ENCODE results near the gene GPATCH8. TPM values are rescaled to one million over a fixed set of nuclear protein-coding genes. Genes with fewer than 3 reads are reported as not detected.

Gene GPATCH8
- total RNA-seq, 1 donor from 2014 or later, result 16.6 TPM

- Histone ChIP-seq H3K27me3 (ENCODE audit: low read depth) (peaks cover 9% of the 10 kb centered on the region), H3K27ac (replicated peaks) (no peak overlapping the region), H3K4me1 (peaks cover 21% of the 10 kb centered on the region), H3K36me3 (no peaks in the 10 kb centered on the region), H3K4me3 (no peak overlapping the region), H3K9me3 (replicated peaks) (no peaks in the 10 kb centered on the region)
- intact Hi-C loops (cut with micrococcal nuclease), result no loop called here
- DNase-seq, result no peak
- no peak for TF ChIP-seq CTCF (IDR thresholded peaks at IDR 0.05; ENCODE audit: borderline replicate concordance)
Observed at GRCh38 chr17:44358066-44358465, 145.1 kb downstream of the GPATCH8 start.

GRCh38 chr17:44356241-44356640, 147.0 kb downstream of the GPATCH8 start:
- DNase-seq, result no peak
- no peaks in the 10 kb centered on the region for H3K27me3 ChIP-seq (ENCODE audit: low read depth)

GRCh38 chr17:44355642-44356099, 147.5 kb downstream of the GPATCH8 start:
- no peak for TF ChIP-seq CTCF (IDR thresholded peaks at IDR 0.05; ENCODE audit: borderline replicate concordance)
- DNase-seq, result no peak
- Histone ChIP-seq H3K27ac (replicated peaks) (no peak overlapping the region), H3K36me3 (peaks cover 23% of the 10 kb centered on the region), H3K27me3 (ENCODE audit: low read depth) (no peaks in the 10 kb centered on the region), H3K9me3 (replicated peaks) (no peaks in the 10 kb centered on the region), H3K4me3 (no peak overlapping the region), H3K4me1 (no peaks in the 10 kb centered on the region)
- intact Hi-C loops (cut with micrococcal nuclease), result no loop called here

More at GRCh38 chr17:44356241-44356640, 147.0 kb downstream of the GPATCH8 start:
- intact Hi-C loops (cut with micrococcal nuclease), result no loop called here
- H3K4me3 ChIP-seq, result no peak overlapping the region
- H3K36me3 ChIP-seq, result peaks cover 18% of the 10 kb centered on the region
- TF ChIP-seq CTCF (IDR thresholded peaks at IDR 0.05; ENCODE audit: borderline replicate concordance), result no peak
- H3K9me3 ChIP-seq (replicated peaks), result no peaks in the 10 kb centered on the region
- H3K4me1 ChIP-seq, result peaks cover 5% of the 10 kb centered on the region
- H3K27ac ChIP-seq (replicated peaks), result no peak overlapping the region

- Histone ChIP-seq H3K4me3 (peak overlapping the region; percentile 62), H3K27me3 (ENCODE audit: low read depth) (no peaks in the 10 kb centered on the region), H3K27ac (replicated peaks) (no peak overlapping the region), H3K9me3 (replicated peaks) (no peaks in the 10 kb centered on the region), H3K4me1 (no peaks in the 10 kb centered on the region), H3K36me3 (peaks cover 29% of the 10 kb centered on the region)
- intact Hi-C loops (cut with micrococcal nuclease), result no loop called here
- DNase-seq, result peak; percentile 60
- peak; percentile 55 for TF ChIP-seq CTCF (IDR thresholded peaks at IDR 0.05; ENCODE audit: borderline replicate concordance)
Observed at GRCh38 chr17:44354582-44355561, 148.3 kb downstream of the GPATCH8 start.

- no peaks in the 10 kb centered on the region for H3K9me3 ChIP-seq (replicated peaks)
- H3K27me3 ChIP-seq (ENCODE audit: low read depth), result no peaks in the 10 kb centered on the region
- H3K4me3 ChIP-seq, result peak overlapping the region; percentile 62
- H3K36me3 ChIP-seq, result peaks cover 38% of the 10 kb centered on the region
- intact Hi-C loops (cut with micrococcal nuclease), result no loop called here
- no peaks in the 10 kb centered on the region for H3K4me1 ChIP-seq
- peak; percentile 48 for DNase-seq
- H3K27ac ChIP-seq (replicated peaks), result peak overlapping the region; percentile 46
- TF ChIP-seq CTCF (IDR thresholded peaks at IDR 0.05; ENCODE audit: borderline replicate concordance), result no peak
Observed at GRCh38 chr17:44353672-44354331, 149.4 kb downstream of the GPATCH8 start.

All from left ventricle myocardium inferior (tissue), 1 donor.